Gastrocnemius medialis (tissue), 4 donors: ENCODE measurements around the gene NPNT. TPM values are rescaled to one million over a fixed set of nuclear protein-coding genes. Genes with fewer than 3 reads are reported as not detected.

Source experiments
- ATAC-seq, 2 donors: fragments of 150-250 bp; one replicate each; pipeline ENCODE4 v1.9.1; 2016
- DNase-seq, 2 donors: peaks; one replicate each; pipeline ENCODE4 v3.0.0-alpha.2; 2019
- H3K27ac ChIP-seq, 4 donors: fragments of 200-600 bp; sonication (generic); 1 replicate in 1 of 4; 2 replicates in 3 of 4; pipeline ENCODE4 v1.5.1; 2016 to 2018; ENCODE audit warnings: mild to moderate bottlenecking in 2 of 4, moderate library complexity in 1 of 4
- H3K27me3 ChIP-seq, 3 donors: fragments of 200-600 bp; sonication (generic) in 2 of 3; 1 replicate in 1 of 3; 2 replicates in 2 of 3; pipeline versions ENCODE4 v1.5.1 to v1.6.0; 2016 to 2019; ENCODE audit warnings: mild to moderate bottlenecking in 1 of 3, moderate library complexity in 1 of 3
- H3K36me3 ChIP-seq, 2 donors: fragments of 200-600 bp; sonication (generic) in 1 of 2; one replicate each; pipeline ENCODE4 v1.5.1; 2017 to 2018
- H3K4me1 ChIP-seq, 2 donors: fragments of 200-600 bp; sonication (generic) in 1 of 2; one replicate each; pipeline ENCODE4 v1.5.1; 2016 to 2017; ENCODE audit warnings: mild to moderate bottlenecking in 2 of 2
- H3K4me3 ChIP-seq, 4 donors: fragments of 200-600 bp; sonication (generic) in 3 of 4; 1 replicate in 1 of 4; 2 replicates in 3 of 4; pipeline ENCODE4 v1.5.1; 2016 to 2019; ENCODE audit warnings: mild to moderate bottlenecking in 2 of 4
- H3K9me3 ChIP-seq, 3 donors: fragments of 200-600 bp; sonication (generic) in 2 of 3; 1 replicate in 1 of 3; 2 replicates in 2 of 3; pipeline ENCODE4 v1.5.1; 2016 to 2019
- POLR2A ChIP-seq, 2 donors: fragments of 450-650 bp; IDR thresholded peaks; one replicate each; pipeline ENCODE4 v1.6.1; 2017; ENCODE audit warnings: antibody characterized with exemption in 2 of 2, mild to moderate bottlenecking in 2 of 2, moderate library complexity in 2 of 2
- in situ Hi-C, 4 donors: fragments of 200-750 bp; cut with MboI; loops; one replicate each; pipeline versions ENCODE4 v1.15.0 to v1.8.0; 2017; ENCODE audit warnings: low sequenced_read_pairs in 4 of 4
- intact Hi-C: fragments of 100-400 bp; cut with DNase I; formaldehyde crosslinking; loops from one replicate; pipeline ENCODE4 v1.15.1; 2023; ENCODE audit warnings: low total_unique reads
- total RNA-seq, 4 donors: library from RNA; depleted of rRNA; stranded (reverse); fragments of >200 nt; gene quantifications; one replicate each; pipeline versions ENCODE4 v1.1.0 to v1.2.3, GENCODE V29; 2016
- TF ChIP-seq, protein P1 (sequence below), 5 experiments: fragments of 450-650 bp in 3 of 5; fragments of 200-600 bp in 2 of 5; sonication (generic) in 2 of 5; IDR thresholded peaks in 4 of 5; conservative IDR thresholded peaks in 1 of 5; 1 replicate in 4 of 5; 2 replicates in 1 of 5; pipeline ENCODE4 v1.5.1; 2016 to 2019; ENCODE audit warnings: antibody characterized with exemption in 5 of 5, mild to moderate bottlenecking in 3 of 5, moderate library complexity in 3 of 5

NPNT gene
- total RNA-seq, 4 donors from 2014 or later = 0.31 to 6.4 (median 3.0) TPM

- no peak overlapping the region for H3K4me3 ChIP-seq
- DNase-seq (no peak), ATAC-seq (no peak)
- no peaks in the 10 kb centered on the region for H3K4me1 ChIP-seq
- in situ Hi-C loops (no loop called here), intact Hi-C loops (no loop called here)
- H3K9me3 ChIP-seq = no peaks in the 10 kb centered on the region
- no peaks in the 10 kb centered on the region for H3K36me3 ChIP-seq
- TF ChIP-seq, protein P1, sequence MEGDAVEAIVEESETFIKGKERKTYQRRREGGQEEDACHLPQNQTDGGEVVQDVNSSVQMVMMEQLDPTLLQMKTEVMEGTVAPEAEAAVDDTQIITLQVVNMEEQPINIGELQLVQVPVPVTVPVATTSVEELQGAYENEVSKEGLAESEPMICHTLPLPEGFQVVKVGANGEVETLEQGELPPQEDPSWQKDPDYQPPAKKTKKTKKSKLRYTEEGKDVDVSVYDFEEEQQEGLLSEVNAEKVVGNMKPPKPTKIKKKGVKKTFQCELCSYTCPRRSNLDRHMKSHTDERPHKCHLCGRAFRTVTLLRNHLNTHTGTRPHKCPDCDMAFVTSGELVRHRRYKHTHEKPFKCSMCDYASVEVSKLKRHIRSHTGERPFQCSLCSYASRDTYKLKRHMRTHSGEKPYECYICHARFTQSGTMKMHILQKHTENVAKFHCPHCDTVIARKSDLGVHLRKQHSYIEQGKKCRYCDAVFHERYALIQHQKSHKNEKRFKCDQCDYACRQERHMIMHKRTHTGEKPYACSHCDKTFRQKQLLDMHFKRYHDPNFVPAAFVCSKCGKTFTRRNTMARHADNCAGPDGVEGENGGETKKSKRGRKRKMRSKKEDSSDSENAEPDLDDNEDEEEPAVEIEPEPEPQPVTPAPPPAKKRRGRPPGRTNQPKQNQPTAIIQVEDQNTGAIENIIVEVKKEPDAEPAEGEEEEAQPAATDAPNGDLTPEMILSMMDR (IDR thresholded peaks at IDR 0.05 in 4 of 5, conservative IDR thresholded peaks at IDR 0.05 in 1 of 5) = no peak
- no peak for TF ChIP-seq POLR2A (IDR thresholded peaks at IDR 0.05)
- no peaks in the 10 kb centered on the region for H3K27me3 ChIP-seq
- H3K27ac ChIP-seq = no peak overlapping the region
These were observed 36.7 kb upstream of the NPNT start for GRCh38 chr4:105858466-105859040.

DNA sequence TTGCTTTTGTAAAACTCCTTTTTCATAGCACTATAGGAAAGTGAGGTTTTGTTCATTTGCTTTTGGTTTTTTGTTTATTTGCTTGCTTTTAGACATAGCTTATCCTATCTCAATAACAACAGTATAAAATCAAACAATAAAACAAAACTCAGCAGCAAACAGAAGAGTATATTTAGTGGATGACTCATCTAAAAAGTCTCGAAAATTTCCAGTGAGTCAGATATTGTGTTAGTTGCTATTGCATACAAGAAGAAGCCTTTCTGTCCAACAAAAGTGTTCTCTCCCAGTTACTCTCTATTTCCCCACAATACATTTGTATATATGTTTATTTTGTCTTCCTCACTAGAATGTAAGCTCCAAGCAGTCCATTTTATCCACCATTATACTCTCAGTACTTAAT, 36.0 kb upstream of the NPNT start:
- in situ Hi-C loops = no loop called here
- Histone ChIP-seq H3K9me3 (no peaks in the 10 kb centered on the region), H3K27ac (no peak overlapping the region), H3K4me3 (no peak overlapping the region), H3K4me1 (no peaks in the 10 kb centered on the region), H3K27me3 (no peaks in the 10 kb centered on the region), H3K36me3 (no peaks in the 10 kb centered on the region)
- intact Hi-C loops = no loop called here
- DNase-seq (no peak), ATAC-seq (no peak)
- TF ChIP-seq, protein P1 (IDR thresholded peaks at IDR 0.05 in 4 of 5, conservative IDR thresholded peaks at IDR 0.05 in 1 of 5) = no peak
- no peak for TF ChIP-seq POLR2A (IDR thresholded peaks at IDR 0.05)

GRCh38 chr4:105870963-105871362, 24.3 kb upstream of the NPNT start:
- ATAC-seq (no peak), DNase-seq (no peak)
- Histone ChIP-seq H3K4me1 (peaks cover 14 to 17% of the 10 kb centered on the region in 2 donors), H3K4me3 (no peak overlapping the region), H3K36me3 (no peaks in the 10 kb centered on the region), H3K27me3 (no peaks in the 10 kb centered on the region), H3K9me3 (no peaks in the 10 kb centered on the region), H3K27ac (no peak overlapping the region)
- TF ChIP-seq, protein P1 (IDR thresholded peaks at IDR 0.05 in 4 of 5, conservative IDR thresholded peaks at IDR 0.05 in 1 of 5) = no peak
- TF ChIP-seq POLR2A (IDR thresholded peaks at IDR 0.05) = no peak
- intact Hi-C loops (no loop called here), in situ Hi-C loops (no loop called here)

DNA sequence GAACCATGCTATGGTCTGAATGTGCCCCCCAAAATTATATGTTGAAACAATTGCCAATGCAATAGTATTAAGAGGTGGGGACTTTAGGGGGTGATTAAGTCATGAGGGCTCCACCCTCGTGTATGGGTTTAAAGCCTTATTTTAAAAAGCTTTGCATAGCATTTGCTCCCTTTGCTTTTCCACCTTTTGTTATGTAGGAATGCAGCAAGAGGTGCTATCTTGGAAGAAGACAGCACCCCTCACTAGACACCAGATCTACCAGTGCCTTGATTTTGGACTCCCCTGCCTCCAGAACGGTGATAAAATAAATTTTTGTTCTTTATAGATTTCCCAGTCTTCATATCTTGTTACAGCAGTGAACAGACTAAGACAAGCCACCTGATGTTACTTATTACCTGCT, 23.3 kb upstream of the NPNT start:
- H3K9me3 ChIP-seq = no peaks in the 10 kb centered on the region
- H3K27ac ChIP-seq = no peak overlapping the region
- TF ChIP-seq POLR2A (IDR thresholded peaks at IDR 0.05) = no peak
- TF ChIP-seq, protein P1 (IDR thresholded peaks at IDR 0.05 in 4 of 5, conservative IDR thresholded peaks at IDR 0.05 in 1 of 5) = no peak
- no peak for ATAC-seq
- no peaks in the 10 kb centered on the region for H3K36me3 ChIP-seq
- no peak overlapping the region for H3K4me3 ChIP-seq
- no peaks in the 10 kb centered on the region for H3K27me3 ChIP-seq
- intact Hi-C loops (no loop called here), in situ Hi-C loops (no loop called here)
- DNase-seq = no peak
- peaks cover 14 to 19% of the 10 kb centered on the region in 2 donors for H3K4me1 ChIP-seq

DNA sequence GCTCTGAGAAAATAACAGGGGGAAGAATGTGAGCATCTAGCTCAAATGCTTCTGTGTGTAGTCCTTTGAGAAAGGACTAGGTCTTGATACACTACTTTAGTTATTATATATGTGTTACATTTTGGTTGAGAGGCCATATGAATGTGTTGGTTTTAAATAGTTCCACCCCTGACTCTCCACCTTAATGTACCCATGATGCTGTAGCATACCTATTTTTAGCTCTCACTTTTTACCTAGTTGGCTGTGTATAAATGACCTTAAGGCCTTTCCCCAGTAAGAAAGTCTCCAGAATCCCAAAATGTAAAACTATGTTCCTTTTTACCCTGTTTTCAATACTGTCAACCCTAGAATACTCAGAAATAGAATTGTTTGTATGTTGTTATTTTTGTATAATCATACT, 20.0 kb upstream of the NPNT start:
- peaks cover 20 to 32% of the 10 kb centered on the region in 2 donors for H3K4me1 ChIP-seq
- no peaks in the 10 kb centered on the region for H3K36me3 ChIP-seq
- DNase-seq (no peak), ATAC-seq (peak; percentile 47 to 71)
- H3K9me3 ChIP-seq = no peaks in the 10 kb centered on the region
- intact Hi-C loops = loop anchor here (1.0 kb wide), 1 partner anchor 20 kb away; the partner anchor contains the start of gene NPNT
- in situ Hi-C loops = no loop called here
- H3K4me3 ChIP-seq = no peak overlapping the region
- H3K27ac ChIP-seq = peak overlapping the region in 1 of 4 donors; percentile 61
- TF ChIP-seq POLR2A (IDR thresholded peaks at IDR 0.05) = no peak
- TF ChIP-seq, protein P1 (IDR thresholded peaks at IDR 0.05 in 4 of 5, conservative IDR thresholded peaks at IDR 0.05 in 1 of 5) = no peak
- no peaks in the 10 kb centered on the region for H3K27me3 ChIP-seq
